ENCODE results near the gene MYCT1.

GRCh38 chr6:152648105-152648504, 49.6 kb upstream of the MYCT1 start:
- TF ChIP-seq, protein P1, sequence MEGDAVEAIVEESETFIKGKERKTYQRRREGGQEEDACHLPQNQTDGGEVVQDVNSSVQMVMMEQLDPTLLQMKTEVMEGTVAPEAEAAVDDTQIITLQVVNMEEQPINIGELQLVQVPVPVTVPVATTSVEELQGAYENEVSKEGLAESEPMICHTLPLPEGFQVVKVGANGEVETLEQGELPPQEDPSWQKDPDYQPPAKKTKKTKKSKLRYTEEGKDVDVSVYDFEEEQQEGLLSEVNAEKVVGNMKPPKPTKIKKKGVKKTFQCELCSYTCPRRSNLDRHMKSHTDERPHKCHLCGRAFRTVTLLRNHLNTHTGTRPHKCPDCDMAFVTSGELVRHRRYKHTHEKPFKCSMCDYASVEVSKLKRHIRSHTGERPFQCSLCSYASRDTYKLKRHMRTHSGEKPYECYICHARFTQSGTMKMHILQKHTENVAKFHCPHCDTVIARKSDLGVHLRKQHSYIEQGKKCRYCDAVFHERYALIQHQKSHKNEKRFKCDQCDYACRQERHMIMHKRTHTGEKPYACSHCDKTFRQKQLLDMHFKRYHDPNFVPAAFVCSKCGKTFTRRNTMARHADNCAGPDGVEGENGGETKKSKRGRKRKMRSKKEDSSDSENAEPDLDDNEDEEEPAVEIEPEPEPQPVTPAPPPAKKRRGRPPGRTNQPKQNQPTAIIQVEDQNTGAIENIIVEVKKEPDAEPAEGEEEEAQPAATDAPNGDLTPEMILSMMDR (IDR thresholded peaks at IDR 0.05), result no peak
- TF ChIP-seq POLR2A (IDR thresholded peaks at IDR 0.05), result no peak
